ENCODE measurements around the gene FOXA3.
"Not testable (repeated sequence)": the region's sequence is repeated elsewhere in the genome, so short reads cannot be mapped to it uniquely, and the experiment has no call there.

FOXA3 gene

GRCh38 chr19:45895519-45895972 lies 31.4 kb downstream of the FOXA3 start:
- no peak for DNase-seq (ENCODE audit: low spot score)

GRCh38 chr19:45895983-45896599 lies 32.0 kb downstream of the FOXA3 start:
- not testable (repeated sequence) for DNase-seq (ENCODE audit: low spot score)

- DNase-seq (ENCODE audit: low spot score): no peak
These were observed 33.2 kb downstream of the FOXA3 start for GRCh38 chr19:45897261-45897812.

GRCh38 chr19:45899253-45899652 lies 35.1 kb downstream of the FOXA3 start:
- no peak for DNase-seq (ENCODE audit: low spot score)

GRCh38 chr19:45899919-45900589 lies 35.9 kb downstream of the FOXA3 start:
- DNase-seq (ENCODE audit: low spot score): peak; percentile 7

- peak; percentile 19 for DNase-seq (ENCODE audit: low spot score)
These were observed 36.8 kb downstream of the FOXA3 start for GRCh38 chr19:45900738-45901431.

- DNase-seq (ENCODE audit: low spot score): peak; percentile 73
These were observed 37.3 kb downstream of the FOXA3 start for GRCh38 chr19:45901432-45901911.

- no peak for DNase-seq (ENCODE audit: low spot score)
These were observed 38.0 kb downstream of the FOXA3 start, which contains the start of gene MYPOP for GRCh38 chr19:45901912-45902650. TSS of gene MYPOP (minus strand) at chr19:45902613. CDS start at chr19:45901773, 840 bp downstream.

- DNase-seq (ENCODE audit: low spot score): peak; percentile 100
These were observed 38.8 kb downstream of the FOXA3 start for GRCh38 chr19:45902651-45903625.

GRCh38 chr19:45905011-45905410 lies 40.9 kb downstream of the FOXA3 start:
- no peak for DNase-seq (ENCODE audit: low spot score)

- no peak for DNase-seq (ENCODE audit: low spot score)
These were observed 42.1 kb downstream of the FOXA3 start for GRCh38 chr19:45906221-45906620.

- no peak for DNase-seq (ENCODE audit: low spot score)
These were observed 44.8 kb downstream of the FOXA3 start for GRCh38 chr19:45908956-45909355.

- DNase-seq (ENCODE audit: low spot score): no peak
These were observed 47.2 kb downstream of the FOXA3 start for GRCh38 chr19:45911291-45911690.

- peak; percentile 60 for DNase-seq (ENCODE audit: low spot score)
These were observed 50.0 kb downstream of the FOXA3 start, which contains the start of gene NANOS2 for GRCh38 chr19:45913874-45914830. TSS of gene NANOS2 (minus strand) at chr19:45914778. CDS start at chr19:45914693, 85 bp downstream.

- no peak for DNase-seq (ENCODE audit: low spot score)
These were observed 53.4 kb downstream of the FOXA3 start for GRCh38 chr19:45917421-45918091.

GRCh38 chr19:45918721-45919120 lies 54.6 kb downstream of the FOXA3 start:
- DNase-seq (ENCODE audit: low spot score): no peak

GRCh38 chr19:45919678-45920077 lies 55.6 kb downstream of the FOXA3 start:
- no peak for DNase-seq (ENCODE audit: low spot score)

- no peak for DNase-seq (ENCODE audit: low spot score)
These were observed 56.3 kb downstream of the FOXA3 start for GRCh38 chr19:45920458-45920857.

GRCh38 chr19:45922281-45922680 lies 58.2 kb downstream of the FOXA3 start:
- peak; percentile 36 for DNase-seq (ENCODE audit: low spot score)
